ENCODE results near the gene ATP2A3.
"Not testable (repeated sequence)": the region's sequence is repeated elsewhere in the genome, so short reads cannot be mapped to it uniquely, and the experiment has no call there.

The ATP2A3 gene

DNA sequence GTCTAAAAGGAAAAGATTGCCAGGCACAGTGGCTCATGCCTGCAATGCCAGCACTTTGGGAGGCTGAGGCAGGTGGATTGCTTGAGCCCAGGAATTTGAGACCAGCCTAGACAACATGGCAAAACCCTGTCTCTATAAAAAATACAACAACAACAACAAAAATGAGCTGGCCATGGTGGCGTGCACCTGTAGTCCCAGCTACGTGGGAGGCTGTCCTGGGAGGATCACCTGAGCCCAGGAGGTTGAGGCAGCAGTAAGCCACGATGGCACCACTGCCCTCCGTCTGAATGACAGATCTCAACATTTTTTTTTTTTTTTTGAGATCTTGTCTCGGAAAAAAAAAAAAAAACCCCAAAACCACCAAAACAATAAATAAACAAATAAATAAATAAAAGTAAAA lies 28.1 kb upstream of the ATP2A3 start:
- H3K27ac ChIP-seq = no peak overlapping the region
- no peak for DNase-seq (ENCODE audit: low read depth, low spot score)

DNA sequence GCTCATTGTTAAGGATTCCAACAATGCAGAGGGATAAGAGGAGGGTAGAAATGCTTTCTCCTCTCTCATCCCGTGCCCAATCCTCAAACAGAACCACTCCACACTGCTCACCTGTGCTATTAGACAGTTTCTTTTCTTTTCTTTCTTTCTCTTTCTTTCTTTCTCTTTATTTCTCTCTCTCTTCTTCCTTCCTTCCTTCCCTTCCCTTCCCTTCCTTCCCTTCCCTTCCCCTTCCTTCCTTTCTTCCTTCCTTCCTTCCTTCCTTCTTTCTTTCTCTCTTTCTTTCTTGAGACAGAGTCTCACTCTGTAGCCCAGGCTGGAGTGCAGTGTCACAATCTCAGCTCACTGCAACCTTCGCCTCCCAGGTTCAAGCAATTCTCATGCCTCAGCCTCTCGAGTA lies 27.5 kb upstream of the ATP2A3 start:
- H3K27ac ChIP-seq; DNase-seq (ENCODE audit: low read depth, low spot score): not testable (repeated sequence)

DNA sequence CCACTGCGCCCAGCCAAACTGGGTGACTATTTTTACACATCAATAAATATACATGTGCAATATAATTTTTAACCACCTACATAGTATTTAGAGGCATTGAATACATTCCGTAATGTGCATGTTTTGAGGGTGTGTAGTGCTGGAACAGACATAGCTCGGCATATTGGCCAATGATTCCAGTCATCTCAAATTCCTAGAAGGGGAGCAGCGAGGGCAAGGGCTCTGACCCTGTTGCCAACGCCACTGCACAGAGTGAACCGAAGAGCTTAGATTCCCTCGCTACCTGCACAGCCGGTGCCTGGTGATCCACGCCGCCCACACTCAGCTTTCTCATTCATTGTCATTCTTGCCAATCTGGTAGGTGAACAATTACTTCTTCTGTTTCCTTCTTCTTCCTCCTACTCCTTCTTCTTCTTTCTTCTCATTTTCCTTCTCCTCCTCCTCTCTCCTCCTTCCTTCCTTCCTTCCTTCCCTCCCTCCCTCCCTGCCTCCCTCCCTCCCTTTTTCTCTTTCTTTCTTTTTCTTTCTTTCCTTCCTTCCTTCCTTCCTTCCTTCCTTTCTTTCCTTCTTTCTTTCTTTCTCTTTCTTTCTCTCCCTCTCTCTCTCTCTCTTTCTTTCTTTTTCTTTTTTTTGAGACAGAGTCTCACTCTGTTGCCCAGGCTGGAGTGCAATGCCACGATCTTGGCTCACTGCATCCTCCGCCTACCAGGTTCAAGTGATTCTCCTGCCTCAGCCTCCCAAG lies 26.3 kb upstream of the ATP2A3 start:
- no peak overlapping the region for H3K27ac ChIP-seq
- no peak for DNase-seq (ENCODE audit: low read depth, low spot score)

DNA sequence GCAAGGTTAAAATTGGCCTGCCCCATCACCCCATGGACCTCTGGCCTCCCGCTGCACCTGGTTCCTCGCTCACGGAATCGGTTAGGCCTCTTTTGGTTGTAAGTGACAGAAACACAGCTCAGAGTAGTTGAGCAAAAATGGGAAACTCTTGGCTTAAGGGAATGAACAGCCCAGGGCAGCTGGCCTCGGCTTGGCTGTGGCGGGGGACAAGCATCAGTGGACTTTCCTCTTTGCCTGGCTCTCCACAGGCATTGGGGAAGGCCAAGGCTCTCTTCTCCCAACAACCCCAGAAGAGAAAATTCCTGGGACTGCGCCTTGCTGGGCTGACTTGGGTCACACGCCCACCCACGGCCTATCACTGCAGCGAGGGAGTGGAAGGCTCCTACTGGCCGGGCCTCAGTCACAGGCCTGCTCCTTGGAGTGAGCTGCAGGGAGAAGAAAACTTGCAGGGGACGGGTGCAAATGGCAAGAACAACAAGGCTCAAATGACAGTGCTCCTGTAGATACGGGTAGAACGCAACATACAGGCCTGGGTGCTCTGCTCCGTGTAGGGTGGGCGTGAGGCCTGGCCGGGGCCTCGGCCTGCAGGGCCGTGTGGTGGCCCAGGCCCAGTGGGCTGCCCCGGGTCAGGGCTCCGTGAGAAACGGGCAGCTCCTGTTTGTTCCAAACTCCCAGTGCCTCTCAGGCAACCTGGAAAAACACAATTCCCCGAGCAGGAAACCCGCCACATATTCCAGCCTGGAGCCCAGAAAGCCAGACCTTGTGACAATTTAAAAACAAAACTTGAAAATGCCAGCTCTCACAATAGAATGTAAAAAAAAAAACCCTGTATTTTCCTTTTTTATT lies 25.0 kb upstream of the ATP2A3 start:
- H3K27ac ChIP-seq = no peak overlapping the region
- DNase-seq (ENCODE audit: low read depth, low spot score) = no peak

DNA sequence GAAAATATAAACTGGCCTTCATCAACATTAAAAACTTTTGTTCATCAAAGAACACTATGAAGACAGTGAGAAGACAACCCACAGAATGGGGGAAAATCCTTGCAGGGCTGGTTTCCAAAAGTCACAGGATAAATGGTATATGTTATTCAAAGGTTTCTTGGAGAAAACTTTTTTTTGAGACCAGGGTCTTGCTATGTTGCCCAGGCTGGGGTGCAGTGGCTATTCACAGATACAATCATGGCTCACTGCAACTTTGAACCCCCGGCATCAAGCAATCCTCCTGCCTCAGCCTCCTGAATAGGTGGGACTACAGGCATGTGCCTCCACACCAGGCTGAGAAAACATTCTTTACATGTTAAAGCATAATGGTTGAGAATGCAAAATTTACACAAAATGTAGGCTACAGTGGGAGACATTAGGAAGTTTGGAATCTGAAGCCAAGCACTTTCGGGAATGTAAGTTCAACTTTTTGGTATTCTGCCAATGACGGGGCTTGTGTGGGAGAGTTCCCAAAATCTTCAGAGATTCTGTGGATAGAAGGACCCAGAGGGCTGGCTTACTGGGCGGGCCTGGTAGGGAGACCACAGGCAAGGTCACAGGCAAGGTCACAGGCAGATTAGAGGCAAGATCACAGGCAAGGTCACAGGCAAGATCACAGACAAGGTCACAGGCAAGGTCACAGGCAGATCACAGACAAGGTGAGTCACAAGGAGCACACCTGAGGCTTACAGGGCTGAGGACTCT lies 24.2 kb upstream of the ATP2A3 start:
- DNase-seq (ENCODE audit: low read depth, low spot score) = no peak
- no peak overlapping the region for H3K27ac ChIP-seq

DNA sequence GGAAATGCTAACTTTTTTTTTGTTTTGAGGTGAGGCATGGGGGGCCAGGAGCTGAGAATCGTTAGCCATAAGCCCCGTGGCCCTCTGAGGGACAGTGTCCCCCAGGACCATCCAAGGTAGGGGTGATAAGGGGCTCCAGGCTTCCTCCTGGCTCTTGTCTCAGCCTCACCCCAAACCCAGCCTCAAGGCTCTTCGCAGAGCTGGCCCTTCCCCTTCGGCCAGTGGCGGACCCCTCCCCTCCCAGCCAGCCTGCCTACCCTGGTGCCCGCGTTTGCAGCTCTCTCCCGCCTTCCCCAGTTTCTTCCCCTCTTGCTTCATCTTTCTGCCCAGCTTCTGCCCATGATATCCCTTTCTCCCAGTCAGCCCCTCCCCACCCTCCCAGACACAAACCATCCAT lies 22.7 kb upstream of the ATP2A3 start:
- H3K27ac ChIP-seq = no peak overlapping the region
- no peak for DNase-seq (ENCODE audit: low read depth, low spot score)

DNA sequence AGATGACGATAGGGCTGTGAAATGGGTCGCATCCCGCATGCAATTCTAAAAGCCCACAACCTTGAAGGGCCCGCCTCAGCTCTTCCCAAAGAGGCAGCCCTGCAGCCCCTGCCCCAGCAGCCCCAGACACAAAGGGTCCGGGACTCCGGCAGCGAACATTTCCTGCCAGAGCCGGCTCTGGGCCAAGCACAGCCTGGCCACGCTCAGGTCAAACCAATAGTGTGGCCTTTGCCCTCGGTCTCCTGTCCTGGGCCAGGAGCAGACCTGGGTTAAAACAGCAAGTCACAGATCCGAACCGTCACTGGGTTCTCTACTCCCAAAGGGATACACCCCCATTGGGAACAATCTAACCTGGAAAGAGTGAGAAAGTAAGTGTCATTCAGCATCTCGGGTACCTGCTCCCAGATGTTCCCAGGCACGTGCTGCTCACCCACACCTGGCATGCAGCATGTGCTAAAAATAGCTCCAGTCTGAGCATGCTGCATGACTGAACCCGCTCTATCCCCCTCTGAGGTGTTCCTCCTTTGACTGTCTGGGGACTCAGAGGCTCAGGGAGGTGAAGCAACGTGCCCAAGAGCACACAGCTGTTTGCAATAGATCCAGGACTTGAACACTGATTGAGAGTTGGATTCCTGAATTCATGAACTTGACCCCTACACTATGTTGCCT lies 22.2 kb upstream of the ATP2A3 start:
- no peak for DNase-seq (ENCODE audit: low read depth, low spot score)
- H3K27ac ChIP-seq = no peak overlapping the region

DNA sequence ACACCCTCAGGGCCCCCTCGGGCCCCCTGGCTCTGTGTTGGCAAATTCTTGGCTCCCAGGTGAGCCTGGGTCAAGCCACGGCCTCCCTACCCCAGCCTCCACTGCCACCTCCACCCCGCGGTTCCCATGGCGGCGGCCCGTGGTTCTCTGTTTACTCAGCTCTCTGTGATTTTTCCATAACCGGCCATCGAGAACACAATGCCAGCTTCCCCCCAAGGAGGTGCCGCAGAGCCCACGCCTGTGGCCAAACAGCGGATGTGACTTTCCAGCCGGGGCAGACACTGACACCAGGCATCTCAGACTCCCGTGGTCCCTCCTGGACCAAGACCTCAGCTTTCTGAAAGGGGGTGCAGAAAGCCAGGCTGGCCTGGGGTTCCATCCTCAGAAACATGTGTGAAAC lies 21.6 kb upstream of the ATP2A3 start:
- no peak overlapping the region for H3K27ac ChIP-seq
- no peak for DNase-seq (ENCODE audit: low read depth, low spot score)

DNA sequence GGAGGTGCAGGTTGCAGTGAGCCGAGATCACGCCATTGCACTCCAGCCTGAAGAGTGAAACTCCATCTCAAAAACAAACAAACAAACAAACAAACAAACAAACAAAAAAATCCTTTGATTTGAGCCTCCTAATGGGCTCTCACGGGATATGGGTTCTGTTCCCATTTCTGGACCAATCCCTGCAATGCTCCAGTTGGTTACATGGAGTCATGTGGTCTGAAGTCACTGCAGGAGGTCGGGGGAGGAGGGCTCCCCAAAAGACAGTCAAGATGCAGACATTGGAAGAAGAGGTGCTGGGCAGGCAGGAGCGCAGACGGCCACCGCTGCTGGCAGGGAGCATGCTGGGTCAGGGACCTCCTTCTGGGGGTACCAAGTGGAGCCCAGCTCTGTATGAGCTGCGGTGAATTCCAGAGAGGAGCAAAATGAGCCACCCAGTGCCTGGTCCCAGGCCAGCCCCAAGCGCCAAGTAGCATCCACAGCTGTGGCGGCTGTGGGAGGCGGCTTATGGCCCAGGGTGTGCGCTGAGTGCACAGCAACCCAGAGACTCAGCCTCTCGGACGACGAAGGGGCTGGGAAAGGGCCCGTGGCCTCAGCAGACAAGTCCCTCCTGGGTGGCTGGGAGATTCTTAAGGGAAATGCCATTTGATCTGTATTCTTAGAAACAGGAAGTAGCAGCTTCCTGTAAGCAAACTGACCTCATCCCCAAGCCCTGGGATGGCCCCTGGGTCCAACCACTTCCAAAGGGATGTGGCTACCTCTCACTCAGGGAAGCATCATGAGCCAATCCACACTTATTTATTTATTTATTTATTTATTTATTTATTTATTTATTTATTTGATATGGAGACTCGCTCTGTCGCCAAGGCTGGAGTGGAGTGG lies 19.6 kb upstream of the ATP2A3 start:
- DNase-seq (ENCODE audit: low read depth, low spot score) = no peak
- H3K27ac ChIP-seq = no peak overlapping the region

DNA sequence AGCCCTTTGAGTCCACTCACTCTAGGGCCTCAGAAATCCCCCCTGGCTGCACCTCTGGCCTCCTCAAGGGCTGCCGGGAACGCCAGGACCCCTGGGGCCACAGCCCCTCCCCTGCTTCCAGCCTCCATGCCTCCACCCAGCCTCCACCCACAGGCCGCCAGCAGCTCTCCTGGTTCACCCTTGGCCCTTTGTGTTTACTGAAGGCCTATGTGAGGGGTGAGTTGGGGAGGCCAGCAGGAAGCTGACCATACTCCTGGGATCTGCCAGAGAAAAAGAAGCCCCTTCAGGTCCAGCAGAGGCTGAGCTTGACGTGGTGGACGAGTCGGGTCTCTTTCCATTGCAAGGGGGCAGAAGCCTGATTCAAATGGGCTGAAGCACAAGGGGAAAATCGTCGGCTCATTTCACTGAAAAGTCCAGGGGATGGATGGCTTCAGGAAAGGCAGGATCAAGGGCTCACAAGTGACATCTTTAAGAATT lies 18.3 kb upstream of the ATP2A3 start:
- DNase-seq (ENCODE audit: low read depth, low spot score) = no peak
- H3K27ac ChIP-seq = no peak overlapping the region

DNA sequence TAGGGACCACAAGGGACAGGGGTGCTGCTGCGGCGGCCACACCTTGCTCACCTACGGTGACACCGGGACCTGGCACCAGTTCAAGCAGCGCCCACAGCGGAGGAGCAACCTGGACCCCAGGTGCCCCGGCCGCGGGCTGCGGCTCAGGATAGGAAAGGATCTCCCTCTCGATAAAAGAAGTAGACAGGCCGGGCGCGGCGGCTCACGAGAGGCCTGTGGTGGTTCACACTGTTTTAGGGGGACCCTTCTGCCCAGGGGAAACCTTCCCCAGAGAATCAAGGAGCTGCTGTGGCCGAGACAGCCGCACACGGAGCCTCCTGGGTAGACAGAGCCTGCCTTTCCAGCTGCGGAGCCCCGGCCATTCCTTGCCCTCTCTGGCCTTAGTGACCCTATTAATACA lies 17.9 kb upstream of the ATP2A3 start:
- H3K27ac ChIP-seq = no peak overlapping the region
- DNase-seq (ENCODE audit: low read depth, low spot score) = no peak

DNA sequence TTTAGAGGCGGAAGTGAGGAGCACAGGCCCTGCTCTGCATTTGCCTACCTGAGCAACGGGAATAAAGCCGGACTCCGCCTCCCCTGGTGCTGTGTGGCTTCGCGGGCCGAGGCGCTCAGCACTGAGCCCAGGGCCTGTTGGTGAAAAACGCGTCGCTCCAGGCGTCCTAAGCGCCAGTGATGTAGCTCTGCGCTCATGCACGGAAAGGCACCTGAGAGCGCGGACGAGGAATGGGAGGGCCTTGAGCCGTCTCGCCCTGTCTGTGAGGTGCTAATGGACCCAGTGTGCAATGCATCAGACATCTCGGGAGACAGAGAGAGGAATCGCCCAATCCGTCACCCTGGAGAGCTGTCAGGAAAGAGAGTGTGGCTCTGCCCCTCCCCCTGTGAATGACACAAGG lies 17.2 kb upstream of the ATP2A3 start:
- no peak overlapping the region for H3K27ac ChIP-seq
- DNase-seq (ENCODE audit: low read depth, low spot score) = no peak

DNA sequence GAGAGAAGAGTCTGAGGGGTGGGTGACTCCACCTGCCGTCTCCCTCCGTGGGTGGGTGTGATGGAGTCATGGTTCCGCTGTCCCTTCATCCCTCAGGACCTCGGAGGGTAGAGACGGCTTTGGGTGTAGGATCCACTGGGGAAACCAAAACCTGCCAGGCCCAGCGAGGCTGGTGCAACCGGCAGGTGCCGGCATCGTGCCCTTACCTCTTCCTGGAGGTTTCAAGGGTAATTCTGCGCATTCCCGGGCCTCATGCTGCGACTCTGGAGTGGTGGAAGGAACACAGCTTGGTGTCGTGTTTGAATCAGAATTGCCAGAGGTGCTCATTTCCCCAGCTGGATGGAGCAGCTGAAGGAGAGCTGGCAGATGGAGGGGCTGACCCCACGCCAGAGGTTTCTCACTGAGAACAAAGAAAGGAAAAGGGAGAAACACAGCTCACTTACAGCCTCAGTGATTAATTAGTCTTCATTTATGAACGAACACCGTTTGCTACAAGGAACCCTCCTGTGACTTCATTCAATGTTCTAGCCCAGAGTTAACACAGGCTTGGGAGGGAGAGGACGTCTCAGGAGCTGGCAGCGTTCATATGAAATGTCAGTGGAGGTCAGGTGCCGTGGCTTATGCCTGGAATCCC lies 16.3 kb upstream of the ATP2A3 start:
- DNase-seq (ENCODE audit: low read depth, low spot score) = no peak
- no peak overlapping the region for H3K27ac ChIP-seq

DNA sequence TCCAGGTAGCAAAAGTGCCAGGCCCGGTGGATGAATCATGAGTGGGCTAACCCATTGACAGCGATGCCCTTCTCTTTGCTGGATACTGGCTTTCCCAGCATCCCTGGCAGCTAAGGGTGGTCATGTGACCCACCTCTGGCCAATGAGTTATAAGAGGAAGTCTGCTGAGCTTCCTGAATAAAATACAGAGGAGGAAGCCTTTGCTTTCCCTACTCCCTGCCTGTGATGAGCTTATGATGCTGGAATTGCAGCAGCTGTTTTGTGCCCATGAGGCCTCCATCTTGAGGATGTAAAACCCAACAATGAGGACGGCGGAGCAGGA lies 15.0 kb upstream of the ATP2A3 start:
- no peak overlapping the region for H3K27ac ChIP-seq
- no peak for DNase-seq (ENCODE audit: low read depth, low spot score)

DNA sequence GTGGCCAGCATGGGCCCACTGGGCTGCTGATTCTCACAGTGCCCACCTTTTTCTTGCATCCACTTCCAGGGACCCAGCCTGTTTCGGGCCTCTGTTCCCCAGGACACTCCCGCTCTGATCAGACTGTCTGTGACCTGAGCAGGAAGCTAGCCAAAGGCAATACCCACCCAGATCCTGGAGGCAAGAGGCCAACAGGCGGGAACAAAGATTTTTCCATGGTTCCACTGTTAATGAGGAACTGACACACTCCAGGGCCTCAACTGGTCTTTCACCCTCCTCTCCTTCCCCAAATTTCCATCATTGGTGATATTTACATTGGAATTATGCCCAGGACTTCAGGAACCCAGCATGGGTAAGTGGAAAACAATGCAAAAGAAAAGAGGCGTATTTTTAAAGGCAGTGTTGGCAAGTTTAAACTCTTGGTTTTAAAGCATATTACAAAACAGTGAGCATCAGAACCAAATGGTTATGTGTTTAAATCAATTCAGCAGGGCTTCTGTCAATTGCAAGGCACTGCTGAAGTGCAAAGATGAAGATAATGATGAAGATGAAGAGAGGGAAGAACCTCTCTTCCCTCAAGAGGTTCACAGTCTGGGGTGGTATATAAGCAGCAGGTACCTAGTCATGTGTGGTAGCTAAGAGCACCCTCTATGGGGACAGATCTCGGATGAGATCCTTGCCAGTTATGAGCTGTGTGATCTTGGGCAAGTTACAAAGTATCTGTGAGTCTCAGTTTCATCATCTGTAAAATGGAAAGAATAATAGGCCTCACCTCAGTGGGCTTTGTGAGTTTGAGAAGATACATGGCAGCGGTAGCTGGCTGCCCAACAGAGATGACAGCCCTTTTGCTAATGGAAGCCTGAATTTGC lies 14.4 kb upstream of the ATP2A3 start:
- no peak for DNase-seq (ENCODE audit: low read depth, low spot score)
- H3K27ac ChIP-seq = no peak overlapping the region

DNA sequence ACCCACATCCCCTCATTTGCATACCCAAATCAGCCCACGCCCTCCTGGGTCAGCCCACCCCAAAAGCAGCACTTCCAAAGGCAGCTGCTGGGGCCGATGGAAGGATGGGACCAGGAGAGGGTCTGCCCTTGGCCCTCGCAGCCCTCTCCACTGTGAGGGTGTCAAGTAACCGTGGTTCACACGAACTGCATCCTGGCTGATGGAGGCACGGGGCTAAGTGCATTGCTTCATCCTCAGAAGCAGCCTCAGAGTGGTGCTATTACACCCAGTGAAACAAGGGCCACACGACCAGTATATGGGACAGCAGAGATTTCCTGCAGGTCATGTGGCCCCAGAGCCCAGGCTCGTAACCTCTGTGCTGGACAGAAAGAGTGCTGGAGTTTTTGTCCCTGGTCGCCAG lies 13.2 kb upstream of the ATP2A3 start:
- no peak for DNase-seq (ENCODE audit: low read depth, low spot score)
- no peak overlapping the region for H3K27ac ChIP-seq

DNA sequence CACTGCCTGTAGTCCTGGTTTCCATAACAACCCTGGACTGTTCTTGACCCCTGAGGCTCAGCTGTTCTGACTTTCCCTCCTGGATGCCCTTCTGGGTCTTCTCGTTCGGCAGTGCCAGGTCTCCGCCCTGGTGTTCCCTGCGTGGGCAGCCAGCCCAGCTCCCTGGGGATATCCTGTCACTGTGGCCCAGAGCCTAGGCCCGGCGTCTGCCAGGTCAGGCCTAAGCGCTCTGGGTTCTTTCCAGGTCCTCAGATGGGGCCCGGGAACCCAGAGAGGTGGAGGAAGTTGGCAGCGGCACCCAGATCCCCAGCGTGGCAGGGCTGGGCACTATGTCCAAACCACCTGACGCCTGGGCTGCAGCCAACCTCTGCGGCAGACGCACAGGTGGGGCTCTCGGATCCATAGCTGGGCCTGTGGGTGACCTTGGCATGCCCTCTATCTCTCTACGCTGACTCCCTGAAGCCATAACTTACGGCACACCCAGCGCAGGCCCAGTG lies 12.5 kb upstream of the ATP2A3 start:
- no peak for DNase-seq (ENCODE audit: low read depth, low spot score)
- no peak overlapping the region for H3K27ac ChIP-seq

DNA sequence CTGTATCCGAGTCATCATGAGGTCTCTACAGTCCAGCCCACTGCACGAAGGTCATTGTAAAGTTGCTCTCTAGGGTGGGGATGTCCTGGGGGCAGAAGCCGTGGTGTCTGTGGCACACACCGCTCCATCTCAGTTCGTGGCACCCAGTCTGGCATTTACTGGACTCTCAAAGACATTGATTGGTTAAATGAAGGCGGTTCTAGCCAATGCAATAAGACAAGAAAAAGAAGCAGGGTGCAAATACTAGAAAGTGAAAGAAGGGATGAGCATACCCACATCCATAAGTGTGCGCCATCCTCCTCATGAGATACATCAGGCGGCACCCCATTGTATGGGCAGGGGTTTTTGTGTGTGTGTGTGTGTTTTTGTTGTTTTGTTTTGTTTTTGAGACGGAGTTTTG lies 10.7 kb upstream of the ATP2A3 start:
- no peak for DNase-seq (ENCODE audit: low read depth, low spot score)
- no peak overlapping the region for H3K27ac ChIP-seq

Data from epithelial cell of prostate (primary cell).